ENCODE data around the gene PSME2. TPM values are rescaled to one million over a fixed set of nuclear protein-coding genes. Genes with fewer than 3 reads are reported as not detected.

Gene PSME2
- total and polyA plus RNA-seq, 2 of the 13 experiments (the other 11 are each of a cell fraction or from before 2014, with no cell fraction given), result 332 to 716 TPM

DNA sequence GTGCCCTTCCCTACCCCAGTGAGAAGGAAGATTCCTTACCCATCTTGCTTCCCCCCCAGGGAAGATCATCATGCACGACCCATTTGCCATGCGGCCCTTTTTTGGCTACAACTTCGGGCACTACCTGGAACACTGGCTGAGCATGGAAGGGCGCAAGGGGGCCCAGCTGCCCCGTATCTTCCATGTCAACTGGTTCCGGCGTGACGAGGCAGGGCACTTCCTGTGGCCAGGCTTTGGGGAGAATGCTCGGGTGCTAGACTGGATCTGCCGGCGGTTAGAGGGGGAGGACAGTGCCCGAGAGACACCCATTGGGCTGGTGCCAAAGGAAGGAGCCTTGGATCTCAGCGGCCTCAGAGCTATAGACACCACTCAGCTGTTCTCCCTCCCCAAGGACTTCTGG is 43.0 kb downstream of the PSME2 start:
- FAIRE-seq (no peak), ATAC-seq (no peak), DNase-seq (ENCODE audit: low spot score) (no peak)
- POLR2A ChIA-PET, result interaction anchor here (0.8 to 11.8 kb wide), 8 partner anchors 8 to 97 kb away, joined by 3 to 594 read pairs (median 14); partner anchors contain the start of genes DCAF11, EMC9, IRF9 and NRL
- H3K9ac ChIP-seq (ENCODE audit: insufficient read depth, low read depth, low read length), result no peak overlapping the region
- H2AFZ ChIP-seq (ENCODE audit: low read length), result no peak overlapping the region
- no peaks in the 10 kb centered on the region for H3K27me3 ChIP-seq (ENCODE audit: control insufficient read depth in 1 of 2, insufficient read depth in 2 of 2, low read length in 2 of 2)
- peaks cover 34 to 50% of the 10 kb centered on the region in 2 experiments for H3K36me3 ChIP-seq (replicated peaks in 1 of 2; ENCODE audit: control insufficient read depth in 1 of 2, insufficient read depth in 2 of 2, low read length in 2 of 2)
- BruUV-seq (replicated peaks), result no TSS peak
- in situ Hi-C loops (cut with HindIII; ENCODE audit: extremely low pct_ligation_motif_present, low pct_unique_long_range_greater_than_20kb), result loop anchor here (25.0 kb wide), 1 partner anchor 1516 kb away; the partner anchor contains the start of genes ABHD4 and DAD1
- WGBS (ENCODE audit: low lambda C conversion rate), result 97% methylated on average over 13 of the region's 13 CpGs
- no peak overlapping the region for H3K4me3 ChIP-seq (replicated peaks in 1 of 3; ENCODE audit: insufficient read depth in 1 of 3, low read depth in 2 of 3, low read length in 3 of 3)
- H3K4me1 ChIP-seq (ENCODE audit: insufficient read depth, low read length), result peaks cover 53% of the 10 kb centered on the region
- no peaks in the 10 kb centered on the region for H4K20me1 ChIP-seq (ENCODE audit: insufficient read depth, low read length)
- H3K27ac ChIP-seq (ENCODE audit: extremely low read length, insufficient read depth, low read length), result no peak overlapping the region
- intact Hi-C loops (cut with micrococcal nuclease; ENCODE audit: unreplicated experiment), result no loop called here
- no peaks in the 10 kb centered on the region; the same call in 1 of the 2 replicates for H3K9me3 ChIP-seq (ENCODE audit: low read length)
- peaks cover 4% of the 10 kb centered on the region for H3K79me2 ChIP-seq (ENCODE audit: insufficient read depth, low read length)
- CTCF ChIA-PET (ENCODE audit: low intra/inter-chr PET ratio, low total read pairs), result no interaction called here
- H3K4me2 ChIP-seq (ENCODE audit: low read depth, low read length), result no peak overlapping the region
- peak; percentile 9; the same call in 1 of the 2 replicates for TF ChIP-seq NR2C2 (CRISPR knock-in tag; IDR thresholded peaks at IDR 0.05; ENCODE audit: borderline replicate concordance)
- TF ChIP-seq FOXA1 (IDR thresholded peaks at IDR 0.05), result no peak
- TF ChIP-seq FOXA1 (CRISPR knock-in tag; IDR thresholded peaks at IDR 0.05), result no peak
- no peak for TF ChIP-seq ARID4A (CRISPR knock-in tag; IDR thresholded peaks at IDR 0.05; ENCODE audit: borderline replicate concordance)
- TF ChIP-seq, protein P1, sequence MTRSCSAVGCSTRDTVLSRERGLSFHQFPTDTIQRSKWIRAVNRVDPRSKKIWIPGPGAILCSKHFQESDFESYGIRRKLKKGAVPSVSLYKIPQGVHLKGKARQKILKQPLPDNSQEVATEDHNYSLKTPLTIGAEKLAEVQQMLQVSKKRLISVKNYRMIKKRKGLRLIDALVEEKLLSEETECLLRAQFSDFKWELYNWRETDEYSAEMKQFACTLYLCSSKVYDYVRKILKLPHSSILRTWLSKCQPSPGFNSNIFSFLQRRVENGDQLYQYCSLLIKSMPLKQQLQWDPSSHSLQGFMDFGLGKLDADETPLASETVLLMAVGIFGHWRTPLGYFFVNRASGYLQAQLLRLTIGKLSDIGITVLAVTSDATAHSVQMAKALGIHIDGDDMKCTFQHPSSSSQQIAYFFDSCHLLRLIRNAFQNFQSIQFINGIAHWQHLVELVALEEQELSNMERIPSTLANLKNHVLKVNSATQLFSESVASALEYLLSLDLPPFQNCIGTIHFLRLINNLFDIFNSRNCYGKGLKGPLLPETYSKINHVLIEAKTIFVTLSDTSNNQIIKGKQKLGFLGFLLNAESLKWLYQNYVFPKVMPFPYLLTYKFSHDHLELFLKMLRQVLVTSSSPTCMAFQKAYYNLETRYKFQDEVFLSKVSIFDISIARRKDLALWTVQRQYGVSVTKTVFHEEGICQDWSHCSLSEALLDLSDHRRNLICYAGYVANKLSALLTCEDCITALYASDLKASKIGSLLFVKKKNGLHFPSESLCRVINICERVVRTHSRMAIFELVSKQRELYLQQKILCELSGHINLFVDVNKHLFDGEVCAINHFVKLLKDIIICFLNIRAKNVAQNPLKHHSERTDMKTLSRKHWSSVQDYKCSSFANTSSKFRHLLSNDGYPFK (CRISPR knock-in tag; IDR thresholded peaks at IDR 0.05; ENCODE audit: borderline replicate concordance), result peak; percentile 20
- no peak for TF ChIP-seq NBN (conservative IDR thresholded peaks at IDR 0.05)
- peak; percentile 80 for TF ChIP-seq RBM22 (optimal IDR thresholded peaks at IDR 0.05; ENCODE audit: low read length)
- TF ChIP-seq SALL2 (CRISPR knock-in tag; IDR thresholded peaks at IDR 0.05), result no peak
- TF ChIP-seq RBFOX2 (IDR thresholded peaks at IDR 0.05; ENCODE audit: low read depth, low read length), result 0 out of 2 replicates have a peak, but pooled peaks have one; percentile 6
- TF ChIP-seq ATF7 (IDR thresholded peaks at IDR 0.05), result no peak
- TF ChIP-seq ATF7 (CRISPR knock-in tag; IDR thresholded peaks at IDR 0.05), result 0 out of 2 replicates have a peak, but pooled peaks have one; percentile 45
- no peak for TF ChIP-seq ZNF770 (CRISPR knock-in tag; IDR thresholded peaks at IDR 0.05)
- TF ChIP-seq ZNF101 (CRISPR knock-in tag; IDR thresholded peaks at IDR 0.05; ENCODE audit: borderline replicate concordance, low read depth), result no peak
- no peak for TF ChIP-seq HHEX (CRISPR knock-in tag; IDR thresholded peaks at IDR 0.05)
- TF ChIP-seq AKAP8 (CRISPR knock-in tag; IDR thresholded peaks at IDR 0.05), result 0 out of 2 replicates have a peak, but pooled peaks have one; percentile 1
- TF ChIP-seq ZNF335 (CRISPR knock-in tag; IDR thresholded peaks at IDR 0.05), result no peak
- no peak for TF ChIP-seq SMC3 (IDR thresholded peaks at IDR 0.05; ENCODE audit: low read length)
